Measurements from ENCODE around the gene MPPED1. TPM values are rescaled to one million over a fixed set of nuclear protein-coding genes. Genes with fewer than 3 reads are reported as not detected.
A peak's percentile ranks its signal among the peaks of the same experiment; 100 is the strongest.

Gene MPPED1
- total and polyA plus RNA-seq, 2 of the 13 experiments (the other 11 are each of a cell fraction or from before 2014, with no cell fraction given): 0.77 TPM; not detected in 1

- TF ChIP-seq ZNF576 (CRISPR knock-in tag; IDR thresholded peaks at IDR 0.05) (no peak), CSRNP2 (CRISPR knock-in tag; conservative IDR thresholded peaks at IDR 0.05; ENCODE audit: low read depth) (no peak), ZNF710 (CRISPR knock-in tag; IDR thresholded peaks at IDR 0.05; ENCODE audit: borderline replicate concordance) (0 out of 2 replicates have a peak, but pooled peaks have one; percentile 36), SOX5 (CRISPR knock-in tag; IDR thresholded peaks at IDR 0.05; ENCODE audit: borderline replicate concordance) (no peak; the same call in 1 of the 2 replicates), FOXC1 (CRISPR knock-in tag; IDR thresholded peaks at IDR 0.05; ENCODE audit: borderline replicate concordance) (no peak), HMGXB4 (CRISPR knock-in tag; IDR thresholded peaks at IDR 0.05; ENCODE audit: borderline replicate concordance in 1 of 2, low read depth in 1 of 2) (no peak), MAFK (conservative IDR thresholded peaks at IDR 0.05 in 1 of 2, IDR thresholded peaks at IDR 0.05 in 1 of 2; ENCODE audit: low read length in 2 of 2) (no peak), GABPB1 (CRISPR knock-in tag; IDR thresholded peaks at IDR 0.05) (peak; percentile 39; the same call in 1 of the 2 replicates), FOXK1 (CRISPR knock-in tag; IDR thresholded peaks at IDR 0.05; ENCODE audit: borderline replicate concordance, low read depth) (peak; percentile 39; the same call in 1 of the 2 replicates), ZBTB3 (CRISPR knock-in tag; IDR thresholded peaks at IDR 0.05; ENCODE audit: borderline replicate concordance, low read depth) (no peak), ATRX (CRISPR knock-in tag; IDR thresholded peaks at IDR 0.05; ENCODE audit: borderline replicate concordance) (no peak), DMTF1 (CRISPR knock-in tag; IDR thresholded peaks at IDR 0.05) (no peak), CSRNP1 (CRISPR knock-in tag; IDR thresholded peaks at IDR 0.05) (no peak), AGO2 (optimal IDR thresholded peaks at IDR 0.05; ENCODE audit: low read depth, low read length) (peak; percentile 18), SNAI1 (CRISPR knock-in tag; IDR thresholded peaks at IDR 0.05; ENCODE audit: borderline replicate concordance) (no peak), ZNF644 (CRISPR knock-in tag; IDR thresholded peaks at IDR 0.05; ENCODE audit: low read depth) (no peak), ZNF205 (CRISPR knock-in tag; IDR thresholded peaks at IDR 0.05) (no peak), ZNF33B (CRISPR knock-in tag; IDR thresholded peaks at IDR 0.05) (0 out of 2 replicates have a peak, but pooled peaks have one; percentile 31), ZNF253 (CRISPR knock-in tag; IDR thresholded peaks at IDR 0.05; ENCODE audit: borderline replicate concordance) (no peak)
Observed at GRCh38 chr22:43396934-43397457, 14.8 kb upstream of the MPPED1 start (continued).
